GM23248 (cell line): Measurements from ENCODE around the gene PRDM7.
"Not testable (repeated sequence)": the region's sequence is repeated elsewhere in the genome, so short reads cannot be mapped to it uniquely, and the experiment has no call there.

Experiments used
- EZH2 ChIP-seq: fragments of 200-600 bp; sonication (generic); IDR thresholded peaks from 2 replicates; pipeline ENCODE4 v1.6.1; 2018; ENCODE audit warnings: antibody characterized with exemption, mild to moderate bottlenecking; ENCODE audit not compliant: insufficient read depth, poor library complexity, severe bottlenecking
- EZH2phosphoT487 ChIP-seq: fragments of 200-600 bp; sonication (generic); IDR thresholded peaks from 2 replicates; pipeline ENCODE4 v1.6.1; 2018; ENCODE audit warnings: antibody characterized with exemption, moderate library complexity, mild to moderate bottlenecking, low read depth; ENCODE audit not compliant: insufficient read depth

DNA sequence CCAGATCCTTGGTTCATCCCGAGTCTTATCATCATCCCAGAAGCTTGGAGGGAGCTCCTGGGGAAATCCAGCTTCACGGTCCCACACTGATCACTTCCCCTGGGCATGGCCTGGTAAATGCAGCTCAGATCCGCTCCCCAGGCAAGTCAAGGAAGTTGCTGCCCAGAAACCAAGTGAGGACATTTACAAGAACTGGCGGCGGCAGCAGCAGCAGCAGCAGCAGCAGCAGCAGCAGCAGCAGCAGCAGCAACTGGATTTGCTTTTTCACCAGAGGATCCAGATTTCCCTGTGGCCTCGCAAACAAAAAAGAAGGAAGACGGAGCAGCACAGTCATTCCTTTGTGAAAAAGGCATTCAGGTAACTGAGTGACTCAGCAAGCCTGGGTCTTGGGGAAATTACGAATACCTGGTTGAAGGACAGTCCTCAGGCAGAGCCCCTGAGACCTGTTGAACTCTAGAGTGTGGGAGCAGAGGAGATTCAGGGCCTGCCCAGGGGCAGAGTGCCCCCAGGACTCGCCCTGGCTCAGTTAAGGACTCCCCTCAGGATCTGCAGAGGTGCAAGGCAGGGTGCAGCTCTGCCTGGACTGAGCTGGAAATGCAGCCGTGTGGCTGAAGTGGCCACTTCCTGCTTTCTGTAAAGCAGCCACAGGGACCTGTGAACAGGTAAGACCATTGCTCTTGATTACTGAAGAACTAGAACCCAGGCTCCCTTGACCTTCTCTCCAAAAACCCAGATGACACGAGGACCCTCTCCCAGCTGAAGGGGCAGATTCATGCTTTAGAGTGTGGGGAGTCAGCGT, 25.2 kb upstream of the PRDM7 start:
- not testable (repeated sequence) for TF ChIP-seq EZH2, EZH2phosphoT487
